GM19328 (cell line): Measurements from ENCODE around the gene ARID5B.

Experiments
- ATAC-seq: cut with Tn5 transposase; IDR thresholded peaks from one replicate; pipeline ENCODE4 v1.9.1; 2021; ENCODE audit warnings: mild to moderate bottlenecking, moderate library complexity; ENCODE audit not compliant: unreplicated experiment

Gene ARID5B

DNA sequence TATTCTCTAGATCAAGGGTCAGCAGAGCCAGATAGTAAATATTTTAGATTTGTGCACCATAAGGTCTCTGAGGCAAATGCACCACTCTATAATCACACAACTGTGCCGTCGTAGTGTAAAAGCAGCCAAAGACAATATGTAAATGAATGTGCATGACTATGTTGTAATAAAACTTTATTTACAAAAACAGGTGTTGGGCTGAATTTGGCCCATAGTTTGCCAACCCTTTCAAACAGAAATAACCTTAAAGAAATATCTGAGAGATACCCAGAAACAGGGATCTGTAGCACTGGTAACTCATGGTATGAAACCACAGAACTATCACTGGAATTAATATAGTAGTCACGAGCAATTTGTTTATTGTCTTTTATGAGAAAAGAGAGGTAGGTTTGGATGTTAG is 86.0 kb downstream of the ARID5B start:
- ATAC-seq, result peak; percentile 16

DNA sequence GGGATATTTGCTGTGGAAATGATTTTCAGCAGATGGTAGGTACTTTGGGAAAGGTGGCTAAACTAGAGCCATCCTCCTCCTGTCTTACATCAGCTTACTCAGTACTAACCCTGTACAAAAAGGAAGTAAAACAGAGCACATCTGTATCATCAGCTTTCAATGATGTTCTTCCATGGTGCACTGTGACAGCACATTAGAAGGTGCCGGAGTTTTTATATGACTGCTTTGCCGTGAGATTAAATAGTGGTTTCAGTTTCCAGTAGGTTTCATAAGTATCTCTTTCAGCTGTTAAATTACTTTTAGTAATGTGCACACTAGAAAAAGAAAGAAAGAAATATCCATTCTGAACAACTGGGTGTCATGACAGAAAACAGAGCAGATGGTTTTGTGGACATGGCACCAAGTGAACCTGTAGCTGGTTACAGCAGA is 86.5 kb downstream of the ARID5B start:
- peak; percentile 98 for ATAC-seq

DNA sequence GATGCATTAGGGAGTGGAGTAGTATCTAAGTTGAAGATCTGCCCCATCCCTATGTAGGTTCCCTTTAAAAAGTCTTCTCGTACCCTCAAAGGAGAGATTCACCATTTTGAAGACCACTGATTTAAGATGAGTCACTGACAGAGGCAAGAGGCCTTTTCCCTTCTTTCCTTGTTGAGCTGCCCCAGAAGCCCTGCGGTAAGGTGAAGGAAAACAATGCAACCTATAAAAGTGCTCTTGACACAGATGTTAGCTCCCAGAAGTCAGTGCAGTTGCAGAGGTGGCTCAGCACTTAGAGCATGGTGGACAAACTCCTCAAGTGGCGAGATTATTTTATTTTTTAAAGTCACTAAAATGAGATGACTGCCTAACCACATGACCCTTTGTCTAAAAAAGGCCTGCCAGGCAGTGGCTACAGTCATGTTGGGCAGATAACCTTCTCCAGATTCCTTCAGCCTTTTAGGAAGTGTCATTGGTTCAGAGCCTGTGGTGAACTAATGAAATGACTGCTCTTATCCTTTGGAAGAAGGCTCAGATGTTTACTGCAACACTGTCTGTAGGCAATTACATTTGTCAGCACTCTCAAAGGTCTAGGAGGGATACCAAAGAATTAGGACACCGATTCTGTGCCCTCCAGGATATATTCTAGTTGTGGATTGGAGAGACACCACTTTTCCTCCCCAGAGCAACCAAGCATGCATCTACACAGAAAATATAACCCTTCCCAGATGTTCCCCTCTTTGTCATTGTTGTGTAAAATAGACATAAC is 88.7 kb downstream of the ARID5B start:
- no peak for ATAC-seq

DNA sequence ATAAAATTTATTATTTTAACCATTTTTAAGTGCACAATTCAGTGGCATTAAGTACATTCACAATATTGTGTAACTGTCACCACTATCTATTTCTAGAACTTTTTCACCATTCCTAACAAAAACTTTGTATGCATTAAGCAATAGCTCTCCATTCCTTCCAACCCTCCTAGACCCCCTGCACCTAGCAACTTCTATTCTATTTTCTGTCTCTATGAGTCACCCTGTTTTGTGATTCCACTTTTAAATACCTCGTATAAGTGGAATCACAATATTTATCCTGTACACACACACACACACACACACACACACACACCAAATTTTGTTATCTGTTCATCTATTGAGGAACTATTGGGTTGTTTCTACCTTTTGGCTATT is 89.2 kb downstream of the ARID5B start:
- ATAC-seq, result no peak

DNA sequence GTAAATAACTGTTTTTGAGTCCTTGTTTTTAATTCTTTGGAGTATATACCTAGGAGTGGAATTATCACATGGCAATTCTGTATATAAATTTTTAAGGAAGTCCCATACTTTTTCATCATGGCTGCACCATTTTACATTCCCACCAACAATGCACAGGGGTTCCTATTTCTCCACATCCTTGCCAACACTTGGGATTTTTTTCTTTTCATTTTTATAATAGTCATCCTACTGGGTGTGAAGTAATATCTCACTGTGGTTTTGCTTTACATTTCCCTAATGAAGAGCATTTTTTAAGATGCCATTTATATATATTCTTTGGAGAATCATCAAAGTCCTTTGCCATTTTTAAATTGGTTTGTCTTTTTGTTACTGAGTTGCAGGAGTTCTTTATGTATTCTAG is 89.7 kb downstream of the ARID5B start:
- no peak for ATAC-seq

DNA sequence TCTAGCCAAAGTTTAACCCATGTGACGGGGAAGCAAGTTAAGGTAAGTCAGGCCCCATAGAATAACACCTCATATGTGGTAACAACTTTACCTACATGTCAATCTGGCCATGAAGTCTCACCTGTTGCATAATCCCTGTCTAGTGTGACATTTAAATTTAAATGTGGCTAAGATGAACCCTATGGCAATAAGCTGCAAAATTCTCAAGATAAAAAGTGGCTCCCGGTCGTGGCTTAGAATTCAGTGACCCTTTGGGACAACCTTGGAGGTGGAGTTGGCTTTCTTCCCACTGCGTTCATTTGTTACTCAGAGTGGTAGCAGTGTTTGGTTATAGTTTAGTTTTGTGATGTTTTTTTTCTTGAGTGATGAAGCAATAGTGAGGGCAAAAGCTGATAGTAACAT is 90.6 kb downstream of the ARID5B start:
- no peak for ATAC-seq

DNA sequence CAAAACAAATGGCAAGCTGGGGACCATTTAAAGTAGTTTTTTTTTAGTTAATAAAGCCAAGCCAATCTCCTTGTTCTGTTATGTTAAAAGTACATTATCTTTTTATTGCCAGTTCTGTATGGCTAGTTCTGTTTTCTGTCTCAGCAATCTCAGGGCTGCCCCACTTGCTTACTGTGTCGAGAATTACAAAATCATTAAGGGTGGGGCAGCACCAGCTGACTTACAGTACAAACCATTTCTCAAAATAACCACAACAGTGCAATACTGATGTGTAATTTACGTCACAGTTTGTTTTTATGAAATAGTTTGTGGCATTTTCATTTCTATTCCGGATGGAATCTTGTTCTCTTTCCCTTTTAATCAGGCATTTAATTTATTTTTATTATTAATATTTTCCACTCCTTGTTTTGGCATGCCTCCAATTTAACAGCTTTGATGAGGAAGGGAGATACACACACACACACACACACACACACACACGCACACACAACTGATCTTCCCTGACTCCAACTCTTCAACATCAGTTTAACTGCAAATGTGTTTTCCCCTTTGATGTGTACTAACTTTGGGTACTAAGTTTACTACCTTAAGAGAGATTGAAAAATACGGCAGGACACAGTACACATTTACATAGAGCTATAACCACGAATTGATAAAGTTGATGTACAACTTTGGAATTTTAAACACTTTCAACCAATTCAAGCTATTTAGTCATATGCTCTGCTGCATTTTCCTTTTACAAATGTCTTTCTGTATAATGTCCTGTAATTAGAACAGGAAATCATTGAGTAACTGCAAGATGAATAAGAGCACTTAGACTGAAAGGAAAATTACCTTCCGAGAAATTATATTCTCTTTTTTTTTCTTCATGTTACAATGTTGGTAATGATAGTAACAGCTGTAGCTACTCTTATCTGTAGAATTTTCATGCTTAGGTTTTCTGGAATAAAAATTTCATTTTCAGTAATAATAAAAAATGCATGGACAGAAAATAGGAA is 91.5 kb downstream of the ARID5B start:
- ATAC-seq, result no peak

DNA sequence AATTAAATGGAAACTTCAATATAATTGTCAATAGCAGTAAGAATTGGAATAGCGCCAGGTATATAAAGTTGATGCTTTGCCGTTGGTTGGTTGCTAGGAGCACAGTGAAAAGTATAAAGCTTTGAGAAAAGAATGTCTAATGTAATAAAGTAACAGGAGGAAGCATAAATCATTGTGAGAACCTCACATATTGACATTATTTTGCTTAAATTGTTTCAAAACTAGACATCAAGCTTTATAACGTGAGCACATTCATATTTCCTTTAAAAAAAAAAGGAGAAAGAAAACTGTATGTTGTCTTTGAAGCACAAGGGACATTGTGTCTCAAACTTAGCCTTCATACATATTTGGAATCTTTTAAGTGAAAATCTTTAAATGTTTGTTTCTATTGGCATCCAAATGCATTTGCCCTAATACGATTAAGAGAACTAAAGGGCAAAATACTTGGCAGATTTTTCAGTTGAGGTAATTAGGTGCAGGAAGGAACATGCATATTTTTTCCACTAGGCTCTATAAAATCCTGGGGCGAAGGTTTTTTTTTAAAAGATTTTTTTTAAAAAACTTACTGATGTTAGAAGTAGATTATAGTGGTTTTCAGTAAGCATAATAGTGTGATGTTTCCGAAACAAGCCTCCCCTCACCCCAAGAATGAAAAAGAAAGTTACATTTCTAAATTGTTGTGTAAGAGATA is 92.4 kb downstream of the ARID5B start:
- no peak for ATAC-seq

DNA sequence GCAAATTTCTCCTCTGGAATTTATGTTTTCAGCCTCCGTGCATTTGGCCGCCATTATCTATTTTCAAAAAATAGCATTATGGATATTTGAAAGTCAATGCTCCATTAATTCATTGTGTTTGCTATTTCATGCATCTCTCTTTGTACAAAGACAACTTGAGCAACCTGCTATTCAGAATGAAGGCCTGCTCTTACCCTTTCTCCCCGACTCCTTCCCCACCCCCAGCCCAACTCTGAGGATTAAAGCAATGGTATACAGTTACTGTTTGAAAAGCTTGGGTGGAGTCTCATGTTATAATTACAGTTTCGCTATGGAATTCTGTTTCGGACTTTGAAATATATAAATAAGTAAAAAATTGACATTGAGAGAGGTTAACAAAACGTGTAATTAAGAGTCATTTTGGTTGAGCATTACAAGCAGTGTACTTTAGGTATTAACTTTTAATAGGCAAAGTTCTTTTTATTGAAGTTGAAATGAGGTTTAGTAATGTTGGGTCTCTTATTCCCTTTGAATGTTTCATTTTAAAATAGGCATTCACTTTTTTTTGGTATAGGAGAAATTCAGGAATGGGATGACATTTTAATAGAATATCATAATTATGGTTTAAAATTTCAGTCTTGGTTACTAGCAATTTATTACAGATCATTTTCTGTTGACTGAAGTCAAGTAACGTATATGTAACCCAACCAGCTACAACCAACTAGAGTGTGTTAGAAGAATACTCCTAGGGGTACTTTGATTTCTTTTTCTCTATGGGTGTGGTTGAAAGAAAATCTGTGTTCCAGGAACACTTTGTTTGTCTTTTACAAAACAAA is 93.1 kb downstream of the ARID5B start:
- no peak for ATAC-seq

DNA sequence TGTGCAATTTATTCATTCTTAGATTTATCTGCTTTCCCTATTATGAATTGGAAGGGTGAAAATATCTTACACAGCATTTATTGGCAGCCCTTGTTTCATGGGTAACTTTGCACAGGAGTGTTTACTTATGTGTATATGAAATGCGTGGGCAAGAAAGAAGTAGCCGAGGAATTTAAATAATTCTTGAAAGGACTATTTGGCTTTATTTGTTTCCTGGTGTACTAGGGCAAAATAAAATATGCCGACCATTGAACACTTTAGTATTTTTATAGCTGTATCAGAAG is 93.7 kb downstream of the ARID5B start:
- no peak for ATAC-seq

DNA sequence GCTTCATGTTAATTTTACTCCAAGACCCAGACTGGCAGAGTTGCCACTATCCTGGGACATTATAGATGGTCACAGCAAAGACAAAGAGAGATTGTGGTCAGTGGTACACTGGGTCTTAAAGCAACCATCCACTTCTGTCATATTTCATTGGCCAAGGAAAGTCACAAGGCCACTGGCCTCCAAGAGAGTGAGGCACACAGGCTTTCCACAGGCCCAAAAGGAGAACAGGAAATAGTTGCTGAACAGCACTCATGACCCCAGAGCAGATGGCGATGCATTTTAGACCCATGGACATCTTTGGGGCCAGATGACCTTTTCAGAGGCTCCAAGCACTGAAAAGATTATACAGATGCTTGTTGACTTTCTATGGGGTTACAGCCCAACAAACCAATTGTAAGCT is 97.4 kb downstream of the ARID5B start:
- ATAC-seq, result no peak

DNA sequence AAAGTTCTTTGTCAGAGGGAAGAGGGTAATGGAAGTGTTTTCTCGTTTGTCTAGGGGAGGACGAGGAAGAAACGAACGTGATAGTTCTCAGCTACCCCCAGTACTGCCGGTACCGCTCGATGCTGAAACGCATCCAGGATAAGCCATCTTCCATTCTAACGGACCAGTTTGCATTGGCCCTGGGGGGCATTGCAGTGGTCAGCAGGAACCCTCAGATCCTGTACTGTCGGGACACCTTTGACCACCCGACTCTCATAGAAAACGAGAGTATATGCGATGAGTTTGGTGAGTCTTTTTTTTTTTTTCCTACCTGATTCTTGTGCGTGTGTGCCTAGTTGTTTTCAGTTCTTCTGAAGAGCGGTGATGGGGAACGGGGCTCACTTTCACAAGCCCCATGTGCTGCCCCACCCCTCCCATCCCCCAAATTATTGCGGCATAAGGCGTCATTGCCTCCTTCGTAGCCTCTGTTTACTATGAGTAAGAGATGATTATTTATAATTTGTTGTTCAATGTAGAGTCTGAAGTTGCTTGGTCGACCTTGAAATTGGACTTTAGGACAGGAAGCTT is 98.6 kb downstream of the ARID5B start:
- peak; percentile 72 for ATAC-seq

DNA sequence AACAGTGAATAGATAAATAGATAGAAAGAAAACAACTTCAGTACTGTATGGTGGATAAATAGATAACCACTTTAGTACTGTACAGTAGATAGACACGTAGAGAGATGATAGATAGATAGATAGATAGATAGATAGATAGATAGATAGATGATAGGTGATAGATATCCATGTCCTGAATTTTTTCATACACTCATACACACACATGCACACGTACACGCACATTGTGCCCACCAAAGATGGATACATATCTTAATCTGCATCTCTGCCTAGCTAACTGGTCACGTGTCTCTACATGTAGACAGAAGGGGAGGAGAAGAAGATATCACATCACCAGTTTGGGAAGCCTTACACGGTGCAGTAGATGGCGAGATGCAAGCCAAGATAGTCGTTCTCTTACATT is 99.2 kb downstream of the ARID5B start:
- peak; percentile 15 for ATAC-seq

DNA sequence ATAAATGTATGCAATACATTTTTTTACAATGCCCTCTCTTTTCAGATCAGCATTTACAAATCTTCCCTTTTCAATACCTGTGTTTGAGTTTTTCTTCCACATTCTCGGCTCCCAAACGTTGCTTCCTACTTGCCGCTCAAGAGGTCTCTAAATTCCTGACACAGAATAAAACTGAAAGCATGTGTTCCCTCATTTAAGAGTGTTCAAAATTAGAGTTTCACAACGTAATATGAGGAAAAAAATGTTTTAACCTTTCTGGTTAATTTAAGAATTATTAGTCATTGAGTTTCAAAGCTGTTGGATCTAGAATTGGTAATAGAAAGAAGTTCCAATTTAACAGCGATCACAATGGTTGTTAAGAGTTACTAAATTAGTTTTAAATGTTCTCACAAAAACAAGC is 100.4 kb downstream of the ARID5B start:
- ATAC-seq, result no peak

DNA sequence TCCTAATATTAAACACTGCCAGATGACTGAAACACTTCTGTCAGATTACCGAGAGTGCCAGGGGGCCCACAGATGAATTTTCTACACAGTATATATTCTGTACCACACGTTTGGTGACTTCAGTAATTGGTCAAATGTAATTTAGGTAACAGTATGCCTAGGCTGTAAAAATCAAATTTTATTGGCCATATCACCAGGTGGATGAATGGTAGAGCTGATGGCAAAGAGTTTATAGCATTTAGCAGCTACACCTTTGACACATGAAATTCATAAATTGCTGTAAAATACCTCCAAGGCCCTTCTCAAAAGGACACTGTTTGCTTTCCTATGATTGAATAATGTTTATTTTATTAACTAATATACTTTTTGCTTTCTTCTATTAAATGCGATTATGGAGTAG is 101.3 kb downstream of the ARID5B start:
- no peak for ATAC-seq

DNA sequence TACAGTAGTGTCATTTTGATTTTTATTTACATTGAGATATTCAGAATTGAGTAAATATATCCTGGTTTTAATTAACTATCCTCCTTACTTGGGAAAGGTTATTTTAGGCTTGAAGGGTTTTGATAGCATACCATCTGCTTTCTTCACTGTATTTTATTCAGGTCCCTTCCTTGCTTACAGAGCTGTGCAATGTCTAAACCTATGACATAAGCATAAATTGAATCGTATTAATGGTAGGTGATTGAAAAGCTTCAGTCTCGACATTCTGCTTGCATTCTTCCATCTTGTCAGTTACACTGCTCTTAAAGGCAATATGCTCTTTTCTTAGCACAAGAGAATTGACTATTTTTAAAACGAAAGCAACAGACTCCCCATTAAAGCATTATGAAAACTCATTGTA is 102.5 kb downstream of the ARID5B start:
- ATAC-seq, result no peak

DNA sequence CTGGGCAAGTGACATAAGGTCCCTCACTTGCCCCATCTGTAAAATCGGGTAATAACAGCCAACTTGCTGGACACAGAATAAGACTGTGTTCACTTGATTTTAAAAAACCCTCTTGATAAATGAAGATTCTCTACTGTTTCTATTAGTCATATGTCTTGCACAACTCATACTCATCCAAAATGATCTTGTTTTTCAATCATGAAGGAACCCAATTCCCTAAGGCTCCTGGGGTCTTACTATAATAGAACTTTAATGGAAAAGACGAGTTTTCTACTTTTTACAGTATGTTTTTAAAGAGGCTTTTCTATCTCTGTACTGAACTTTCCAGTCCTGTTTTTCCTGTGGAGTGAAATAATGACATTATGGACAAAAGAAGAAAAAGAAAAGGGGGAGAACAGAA is 103.8 kb downstream of the ARID5B start:
- no peak for ATAC-seq

DNA sequence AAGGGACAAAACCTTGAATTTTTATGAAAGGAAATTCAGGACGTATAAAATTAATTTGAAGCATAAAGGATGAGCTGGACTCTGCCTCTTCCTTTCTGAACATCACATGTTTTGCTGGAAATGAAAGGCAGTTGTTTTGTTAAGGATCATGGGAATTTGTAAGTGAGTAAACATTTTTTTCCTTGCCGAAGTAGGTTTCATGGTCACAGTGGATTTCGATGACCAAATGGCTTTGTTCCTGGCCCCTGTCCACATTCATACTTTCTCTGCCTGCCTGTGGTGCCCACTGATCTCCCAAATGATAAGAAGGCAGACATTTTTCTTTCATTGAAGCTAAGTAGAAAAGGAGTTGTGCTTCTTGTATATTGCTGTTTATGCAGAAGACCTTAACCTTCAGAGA is 104.2 kb downstream of the ARID5B start:
- ATAC-seq, result no peak

DNA sequence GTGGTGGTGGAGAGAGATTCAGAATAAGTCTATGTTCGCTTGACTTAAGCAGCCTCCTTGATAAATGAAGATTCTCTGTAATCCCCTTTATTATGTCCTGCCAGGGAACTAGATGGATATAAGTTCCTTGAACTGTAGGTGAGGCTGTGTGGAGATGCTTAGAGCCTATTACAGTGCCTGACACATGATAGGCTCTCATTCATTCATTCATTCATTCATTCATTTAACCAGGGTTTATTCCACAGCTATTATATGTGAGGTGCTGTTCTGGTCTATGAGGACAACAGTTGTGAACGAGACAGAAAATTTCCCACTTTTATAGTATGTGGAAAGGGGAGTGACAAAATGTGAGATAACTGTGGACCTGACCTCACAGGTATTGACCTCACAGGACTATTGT is 105.6 kb downstream of the ARID5B start:
- ATAC-seq, result no peak

DNA sequence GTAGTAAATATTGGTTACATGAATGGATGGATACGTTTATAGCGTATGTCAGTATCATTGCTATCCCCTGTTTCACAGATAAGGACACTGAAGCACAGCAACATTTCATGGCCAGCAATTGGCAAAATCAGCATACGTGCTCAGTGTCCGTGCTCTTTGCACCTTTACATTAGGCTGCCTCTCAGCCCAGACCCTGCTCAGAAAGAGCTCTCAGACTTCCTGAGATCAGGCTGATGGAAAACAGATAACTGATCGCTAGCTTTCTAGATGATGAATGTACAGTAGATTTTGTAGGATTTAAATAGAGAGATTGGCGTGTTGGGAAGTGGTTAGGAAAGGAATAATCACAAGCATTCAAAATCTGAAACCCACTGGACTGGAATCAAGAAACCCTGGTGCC is 106.7 kb downstream of the ARID5B start:
- ATAC-seq, result no peak

DNA sequence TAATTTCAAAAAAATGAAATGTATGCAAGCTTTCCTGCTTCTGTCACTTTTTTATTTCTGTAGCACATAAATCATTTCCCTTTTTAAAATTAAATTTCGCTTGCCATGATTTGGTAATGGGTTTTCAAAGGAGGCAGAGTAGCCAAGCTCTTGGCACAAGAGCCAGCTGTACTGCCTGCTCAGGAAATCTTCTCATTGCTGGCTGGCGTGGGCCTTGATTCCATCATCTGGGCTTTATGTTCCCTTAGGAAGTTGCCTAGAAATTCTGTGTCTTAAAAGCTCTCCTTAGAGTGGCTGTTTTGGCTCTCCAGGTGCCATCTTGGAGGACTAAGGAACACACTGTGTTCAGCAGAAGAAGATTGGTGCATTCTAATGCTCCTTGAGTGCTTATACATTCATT is 107.4 kb downstream of the ARID5B start:
- ATAC-seq, result no peak
